Nephron progenitor cell (in vitro differentiated cells): ENCODE data around the gene EPS15.
A peak's percentile ranks its signal among the peaks of the same experiment; 100 is the strongest.
"Not testable (repeated sequence)": the region's sequence is repeated elsewhere in the genome, so short reads cannot be mapped to it uniquely, and the experiment has no call there.

ENCODE experiments used
- DNase-seq: peaks from one replicate; pipeline ENCODE4 v3.0.0; 2021
- H3K27ac Mint-ChIP-seq: 2 replicates; pipeline ENCODE4 v1.8.0; 2021; ENCODE audit warnings: mild to moderate bottlenecking, moderate library complexity, mixed read lengths
- H3K27me3 Mint-ChIP-seq: 2 replicates; pipeline ENCODE4 v1.8.0; 2021; ENCODE audit warnings: mild to moderate bottlenecking, low read depth, mixed read lengths; ENCODE audit not compliant: poor library complexity
- H3K36me3 Mint-ChIP-seq: 2 replicates; pipeline ENCODE4 v1.8.0; 2021; ENCODE audit warnings: low read depth, mixed read lengths
- H3K4me1 Mint-ChIP-seq: 2 replicates; pipeline ENCODE4 v1.8.0; 2021; ENCODE audit warnings: mixed read lengths
- H3K4me3 Mint-ChIP-seq: 2 replicates; pipeline ENCODE4 v1.8.0; 2021; ENCODE audit warnings: mild to moderate bottlenecking, moderate library complexity, mixed read lengths
- H3K9me3 Mint-ChIP-seq: 2 replicates; pipeline ENCODE4 v1.8.0; 2021; ENCODE audit warnings: mild to moderate bottlenecking, moderate library complexity, mixed read lengths
- CTCF ChIP-seq: fragments of 200-600 bp; sonication (generic); IDR thresholded peaks from 2 replicates; pipeline ENCODE4 v1.5.0; 2021; ENCODE audit warnings: antibody characterized with exemption

Gene EPS15

GRCh38 chr1:51439895-51440294 is 79.2 kb downstream of the EPS15 start:
- no peak for TF ChIP-seq CTCF

GRCh38 chr1:51439053-51439452 is 80.0 kb downstream of the EPS15 start:
- DNase-seq: no peak
- no peaks in the 10 kb centered on the region for H3K27me3 Mint-ChIP-seq
- H3K4me3 Mint-ChIP-seq: no peak overlapping the region
- peaks cover 21% of the 10 kb centered on the region for H3K36me3 Mint-ChIP-seq
- peak overlapping the region; percentile 43 for H3K27ac Mint-ChIP-seq
- H3K4me1 Mint-ChIP-seq: no peaks in the 10 kb centered on the region
- no peaks in the 10 kb centered on the region for H3K9me3 Mint-ChIP-seq
- TF ChIP-seq CTCF: no peak

More at GRCh38 chr1:51439895-51440294, 79.2 kb downstream of the EPS15 start:
- Mint-ChIP-seq H3K4me1 (no peaks in the 10 kb centered on the region), H3K36me3 (peaks cover 17% of the 10 kb centered on the region), H3K9me3 (no peaks in the 10 kb centered on the region), H3K4me3 (no peak overlapping the region), H3K27ac (no peak overlapping the region), H3K27me3 (no peaks in the 10 kb centered on the region)
- DNase-seq: no peak

- H3K27ac Mint-ChIP-seq, DNase-seq, H3K9me3 Mint-ChIP-seq, H3K4me3 Mint-ChIP-seq, H3K4me1 Mint-ChIP-seq, H3K27me3 Mint-ChIP-seq: not testable (repeated sequence)
- H3K36me3 Mint-ChIP-seq: peaks cover 15% of the 10 kb centered on the region
These were observed 81.7 kb downstream of the EPS15 start for GRCh38 chr1:51437391-51437790.

GRCh38 chr1:51435878-51436277 is 83.2 kb downstream of the EPS15 start:
- H3K4me3 Mint-ChIP-seq: no peak overlapping the region

GRCh38 chr1:51433972-51434510 is 85.0 kb downstream of the EPS15 start:
- Mint-ChIP-seq H3K4me3 (no peak overlapping the region), H3K27me3 (no peaks in the 10 kb centered on the region), H3K27ac (no peak overlapping the region), H3K9me3 (no peaks in the 10 kb centered on the region), H3K4me1 (no peaks in the 10 kb centered on the region), H3K36me3 (peaks cover 15% of the 10 kb centered on the region)
- TF ChIP-seq CTCF: no peak
- no peak for DNase-seq

More at GRCh38 chr1:51435878-51436277, 83.2 kb downstream of the EPS15 start:
- peaks cover 15% of the 10 kb centered on the region for H3K36me3 Mint-ChIP-seq
- no peak for DNase-seq
- no peaks in the 10 kb centered on the region for H3K9me3 Mint-ChIP-seq
- no peaks in the 10 kb centered on the region for H3K4me1 Mint-ChIP-seq
- H3K27ac Mint-ChIP-seq: no peak overlapping the region
- no peaks in the 10 kb centered on the region for H3K27me3 Mint-ChIP-seq
- TF ChIP-seq CTCF: no peak

GRCh38 chr1:51433269-51433971 is 85.6 kb downstream of the EPS15 start:
- Mint-ChIP-seq H3K4me1 (no peaks in the 10 kb centered on the region), H3K9me3 (no peaks in the 10 kb centered on the region), H3K27ac (no peak overlapping the region)

More at GRCh38 chr1:51433269-51433971, 85.6 kb downstream of the EPS15 start:
- peaks cover 17% of the 10 kb centered on the region for H3K36me3 Mint-ChIP-seq
- no peak for DNase-seq
- no peaks in the 10 kb centered on the region for H3K27me3 Mint-ChIP-seq
- H3K4me3 Mint-ChIP-seq: no peak overlapping the region
- TF ChIP-seq CTCF: no peak
